ENCODE results near the gene AFAP1L1.

The AFAP1L1 gene

DNA sequence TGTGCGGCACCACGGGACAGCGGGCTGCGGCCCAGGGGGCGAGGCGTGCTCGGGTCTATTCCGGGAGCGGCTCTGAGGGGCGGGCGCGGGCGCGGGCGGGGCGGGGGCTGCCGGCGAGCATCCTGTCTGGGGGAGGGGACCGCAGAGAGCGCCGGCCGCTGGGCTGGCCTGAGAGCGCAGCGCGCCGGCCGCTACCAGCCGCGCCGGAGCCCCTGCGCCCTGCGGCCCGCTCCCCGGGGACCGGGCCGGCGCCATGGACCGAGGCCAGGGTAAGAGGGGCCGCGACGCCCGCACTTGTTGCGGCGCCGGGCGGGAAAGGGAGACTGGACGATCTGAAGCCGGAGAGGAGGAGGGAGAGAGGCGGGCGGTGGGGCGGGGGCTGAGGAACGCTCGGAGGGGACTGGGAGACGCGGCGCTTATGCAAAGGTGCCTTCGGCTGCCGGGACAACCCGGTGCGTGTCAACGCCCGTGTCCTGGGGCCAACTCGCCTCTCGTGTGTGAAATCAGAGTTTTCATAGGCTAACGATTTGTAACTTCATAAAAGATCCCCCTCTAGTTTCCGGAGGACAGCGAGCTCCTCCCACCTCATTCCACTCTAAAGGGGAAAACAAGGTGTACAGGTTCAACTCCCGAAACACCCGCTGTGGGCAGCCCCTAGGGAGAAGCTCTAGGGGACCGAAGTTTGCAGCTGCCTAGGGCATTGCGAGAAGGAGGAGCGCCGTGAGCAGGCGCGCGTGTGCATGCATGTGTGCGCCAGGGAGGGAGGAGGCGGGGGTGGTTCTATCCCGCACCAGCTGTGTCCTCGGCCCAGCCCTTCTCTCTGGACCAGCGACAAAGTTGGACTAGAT lies at the start of gene AFAP1L1:
TSS of gene AFAP1L1 (plus strand) at position 144 of the 848 bp plus-strand sequence. CDS start at position 254, 110 bp downstream.
- DNase-seq = no peak

- peak; percentile 73 for DNase-seq
Measured at GRCh38 chr5:149223081-149223848, 48.4 kb upstream of the AFAP1L1 start.

DNA sequence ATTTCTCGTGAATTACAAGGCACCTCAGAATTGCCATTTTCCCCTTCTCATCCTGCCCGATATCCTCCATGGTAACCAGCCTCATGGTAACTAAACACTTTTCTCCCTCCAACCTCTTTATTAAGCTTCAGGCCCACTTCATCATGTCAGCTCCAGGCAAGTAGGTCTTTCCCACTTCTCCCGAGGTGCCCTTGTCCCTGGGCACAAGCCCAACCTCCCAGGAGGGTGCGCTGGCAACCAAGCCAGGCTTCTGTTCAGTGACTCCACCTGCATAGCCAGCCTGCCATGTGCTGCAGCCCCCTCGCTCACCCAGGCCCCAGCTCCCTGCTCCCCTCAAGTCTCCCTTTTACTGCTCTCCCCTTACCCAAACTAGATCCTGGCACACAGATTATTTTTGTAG lies 47.4 kb upstream of the AFAP1L1 start:
- DNase-seq = no peak

DNA sequence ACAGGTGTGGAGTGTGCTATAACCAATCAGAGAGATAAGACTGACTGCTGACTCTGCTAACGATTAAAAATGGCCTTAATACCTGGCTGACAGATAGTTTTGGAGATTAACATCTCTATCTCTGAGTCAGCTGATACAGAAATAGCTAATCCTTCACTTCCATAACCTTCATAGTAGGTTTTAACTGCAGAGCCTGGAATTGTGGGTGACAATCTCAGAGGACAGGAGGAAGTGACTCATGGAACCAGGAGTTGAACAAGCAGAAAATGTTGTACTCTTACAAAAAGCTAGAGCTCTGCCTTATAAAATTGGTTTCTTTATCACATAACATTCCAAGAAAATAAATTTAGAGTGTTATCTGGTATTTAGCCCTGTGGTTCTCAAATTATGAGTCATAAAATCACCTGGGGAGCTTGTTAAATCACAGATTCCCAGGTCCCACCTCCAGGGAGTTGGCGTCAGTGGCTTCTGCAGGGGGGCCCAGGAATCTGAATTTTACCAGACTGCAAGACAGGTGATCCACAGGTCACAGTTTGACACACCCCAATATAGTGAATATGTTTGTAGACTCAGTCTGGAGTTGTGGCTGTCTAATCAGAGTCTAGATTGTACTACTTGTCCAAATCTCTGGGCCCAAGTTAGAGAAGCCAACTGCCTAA lies 44.4 kb upstream of the AFAP1L1 start:
- DNase-seq = peak; percentile 29

- peak; percentile 75 for DNase-seq
Measured at GRCh38 chr5:149228618-149229297, 42.9 kb upstream of the AFAP1L1 start.

DNA sequence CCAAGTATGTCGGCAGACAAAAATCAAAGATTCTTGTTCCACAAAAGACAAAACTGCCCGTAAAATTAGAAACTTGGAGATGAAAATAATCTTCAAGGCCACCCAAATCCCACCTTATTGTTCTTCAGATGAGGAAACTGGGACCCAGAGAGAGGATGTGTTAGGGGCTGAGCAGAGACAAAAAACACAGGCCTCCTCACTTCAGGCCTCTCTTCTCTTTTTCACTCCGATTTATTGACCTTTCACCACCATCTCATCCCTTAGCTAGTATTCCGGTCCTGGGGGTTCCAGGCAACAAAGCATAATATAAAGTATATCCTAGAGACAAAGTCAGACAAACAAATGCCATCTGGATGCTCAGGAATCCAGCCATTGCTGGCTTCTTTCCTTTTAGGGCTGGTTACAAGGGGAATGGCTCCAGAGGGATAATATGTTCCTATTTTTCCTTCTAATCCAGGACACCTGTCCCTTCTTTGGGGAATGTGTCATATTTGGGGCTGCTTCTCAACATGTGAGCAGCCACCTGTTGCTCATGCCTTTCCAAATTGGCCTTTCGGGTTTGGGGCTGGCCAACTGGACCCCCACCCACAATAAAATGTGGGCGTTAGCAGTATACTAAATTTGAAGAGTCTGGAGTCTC lies 42.2 kb upstream of the AFAP1L1 start:
- no peak for DNase-seq

DNA sequence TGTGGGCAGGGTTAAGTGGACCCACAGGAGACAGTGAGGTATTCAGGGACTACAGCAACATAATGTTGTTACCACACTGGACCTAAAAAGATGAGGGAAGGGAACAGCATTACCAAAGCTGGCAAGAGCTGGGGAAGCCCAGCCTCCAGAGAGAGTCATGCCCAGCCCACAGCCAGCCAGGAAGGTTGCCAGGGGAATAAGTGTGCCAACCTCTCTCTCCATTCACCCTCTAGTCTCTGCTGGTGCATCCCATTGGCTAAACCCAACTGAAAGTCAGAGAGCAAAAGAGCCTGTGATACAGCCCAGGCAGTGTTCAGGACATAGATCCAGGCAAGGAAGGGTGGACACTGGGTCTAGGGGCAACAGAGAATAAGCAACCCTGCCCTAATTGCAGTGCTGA lies 35.8 kb upstream of the AFAP1L1 start:
- DNase-seq = no peak

- DNase-seq = no peak
Measured at GRCh38 chr5:149237662-149238061, 34.0 kb upstream of the AFAP1L1 start.

DNA sequence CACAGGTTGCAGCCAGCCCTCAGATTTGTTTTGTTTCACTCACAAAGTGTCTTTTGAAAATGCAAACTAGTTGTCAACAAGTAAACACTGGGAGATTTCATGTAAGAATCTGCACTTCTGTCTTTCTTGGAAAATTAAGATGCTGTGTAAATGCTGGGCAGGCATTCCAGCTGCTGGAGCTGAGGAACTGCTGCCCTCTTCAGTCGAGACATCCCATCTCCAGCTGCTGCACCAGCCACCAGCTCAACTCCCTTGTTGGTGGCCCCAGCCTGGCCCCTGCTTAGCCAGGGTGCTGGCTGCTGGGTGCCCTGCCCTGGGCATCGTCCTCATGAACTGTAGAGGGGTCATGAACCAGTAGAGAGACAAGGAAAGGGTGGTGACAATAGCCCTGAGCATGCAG lies 33.1 kb upstream of the AFAP1L1 start:
- DNase-seq = no peak

- DNase-seq = no peak
Measured at GRCh38 chr5:149239917-149240316, 31.7 kb upstream of the AFAP1L1 start.

DNA sequence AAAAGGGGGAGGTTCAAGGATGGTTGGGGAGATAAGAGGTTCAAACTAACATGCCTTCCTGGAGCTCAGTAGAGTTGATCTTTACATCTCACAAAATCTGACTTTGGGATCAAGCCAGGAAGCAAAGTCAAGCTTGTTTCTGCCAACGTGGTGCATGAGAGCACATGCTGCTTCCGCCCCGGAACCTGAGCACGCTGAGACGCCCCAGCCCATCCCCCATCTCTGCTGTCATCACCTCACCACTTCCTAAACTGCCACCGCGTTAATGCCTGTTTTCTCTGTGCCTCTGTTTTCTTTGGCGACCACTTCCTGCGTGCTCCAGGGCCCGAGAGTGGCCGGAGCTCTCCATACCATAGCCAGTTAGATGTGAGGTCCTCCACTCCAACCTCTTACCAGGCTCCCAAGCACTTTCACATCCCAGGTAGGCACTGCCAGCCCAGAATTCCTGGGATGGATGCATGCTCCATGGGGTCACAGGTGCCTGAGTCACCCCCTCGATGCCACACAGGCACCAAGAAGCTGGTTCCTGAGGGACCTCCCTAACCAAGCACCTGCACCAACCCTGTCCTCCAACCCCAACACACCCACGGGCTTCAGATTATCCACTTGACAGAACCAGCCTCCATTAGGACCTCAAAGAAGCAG lies 31.2 kb upstream of the AFAP1L1 start:
- DNase-seq = no peak

- no peak for DNase-seq
Measured at GRCh38 chr5:149242339-149242738, 29.3 kb upstream of the AFAP1L1 start.

DNA sequence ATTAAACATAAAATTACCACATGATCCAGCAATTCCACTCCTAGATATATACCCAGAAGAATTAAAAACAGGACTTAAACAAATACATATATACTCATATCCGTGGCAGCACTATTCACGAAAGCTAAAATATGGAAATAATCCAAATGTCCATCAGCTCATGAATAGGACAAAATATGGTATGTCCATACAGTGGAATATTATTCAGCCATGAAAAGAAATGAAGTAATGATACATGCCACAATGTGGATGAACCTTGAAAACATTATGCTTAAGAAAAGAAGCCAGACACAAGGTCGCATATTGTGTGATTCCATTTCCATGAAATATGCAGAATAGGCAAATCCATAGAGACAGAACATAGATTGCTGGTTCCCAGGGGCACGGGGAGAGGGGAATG lies 24.8 kb upstream of the AFAP1L1 start:
- no peak for DNase-seq

DNA sequence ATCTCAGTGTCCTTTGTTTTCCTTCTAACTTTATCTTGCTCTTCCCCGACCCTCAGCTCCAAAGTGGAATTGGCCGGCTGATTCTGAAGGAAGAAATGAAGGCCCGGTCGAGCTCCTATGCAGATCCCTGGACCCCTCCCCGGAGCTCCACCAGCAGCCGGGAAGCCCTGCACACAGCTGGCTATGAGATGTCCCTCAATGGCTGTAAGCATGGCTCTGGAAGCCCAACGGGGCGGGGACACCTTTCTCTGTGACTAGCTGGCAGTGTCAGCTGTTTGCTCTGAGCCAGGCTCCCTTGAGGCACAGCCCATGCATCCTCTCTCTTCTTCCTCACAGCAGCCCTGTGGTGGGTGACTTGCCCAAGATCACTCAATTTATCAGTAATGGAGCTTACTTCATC lies 23.9 kb upstream of the AFAP1L1 start:
- no peak for DNase-seq

DNA sequence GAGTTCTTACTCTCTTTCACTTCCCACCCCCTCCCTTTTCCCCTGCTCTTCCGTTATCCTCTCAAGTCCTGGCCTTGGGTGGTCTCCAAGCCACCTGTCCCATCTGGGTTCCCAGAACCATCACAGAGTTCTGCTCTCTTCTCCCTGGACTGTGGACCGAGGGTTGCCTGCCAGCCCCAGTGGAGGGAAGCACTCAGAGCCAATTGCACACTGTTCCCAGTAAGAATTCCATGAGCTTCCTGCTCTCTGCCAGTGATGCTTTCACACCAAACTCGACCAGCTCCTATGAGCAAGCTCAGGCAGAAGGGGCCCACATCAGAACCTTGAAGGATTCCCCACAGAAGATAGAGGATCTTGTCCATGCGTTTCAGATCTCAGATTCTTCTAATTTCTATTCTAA lies 20.1 kb upstream of the AFAP1L1 start:
- no peak for DNase-seq

DNA sequence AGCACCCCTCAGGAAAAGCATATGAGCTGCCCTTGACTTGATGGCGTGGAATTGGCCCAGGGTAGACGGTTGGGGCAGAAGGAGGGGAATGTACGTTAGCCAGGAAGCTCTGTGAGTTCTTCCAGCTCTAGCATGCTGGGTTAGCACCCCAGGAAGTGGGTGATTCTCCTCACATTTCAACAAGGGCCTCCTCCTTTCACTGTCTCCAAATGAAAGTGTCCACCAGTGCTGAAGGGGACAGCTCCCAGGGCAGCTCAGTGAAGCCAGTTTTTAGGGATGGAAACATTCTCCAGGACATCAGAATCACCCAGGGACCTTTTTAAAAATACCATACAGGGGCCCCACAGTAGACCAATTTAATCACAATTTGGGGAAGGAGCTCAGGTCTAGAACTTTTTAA lies 17.2 kb upstream of the AFAP1L1 start:
- DNase-seq = no peak

GRCh38 chr5:149256451-149256850 lies 15.2 kb upstream of the AFAP1L1 start:
- DNase-seq = no peak

DNA sequence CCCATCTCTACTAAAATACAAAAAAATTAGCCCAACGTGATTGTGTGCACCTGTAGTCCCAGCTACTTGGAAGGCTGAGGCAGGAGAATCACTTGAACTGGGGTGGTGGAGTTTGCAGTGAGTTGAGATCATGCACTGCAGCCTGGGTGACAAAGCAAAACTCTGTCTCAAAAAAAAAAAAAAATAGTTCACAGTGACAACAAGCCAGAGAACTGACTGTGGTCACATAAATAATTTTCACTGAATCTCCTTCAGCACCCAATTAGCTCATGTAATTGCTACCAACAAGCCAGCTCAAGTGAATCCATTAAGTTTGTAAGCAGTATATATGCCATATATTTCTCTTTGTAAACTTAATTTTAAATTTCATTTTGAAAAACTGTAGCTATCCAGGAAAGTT lies 14.5 kb upstream of the AFAP1L1 start:
- DNase-seq = no peak

DNA sequence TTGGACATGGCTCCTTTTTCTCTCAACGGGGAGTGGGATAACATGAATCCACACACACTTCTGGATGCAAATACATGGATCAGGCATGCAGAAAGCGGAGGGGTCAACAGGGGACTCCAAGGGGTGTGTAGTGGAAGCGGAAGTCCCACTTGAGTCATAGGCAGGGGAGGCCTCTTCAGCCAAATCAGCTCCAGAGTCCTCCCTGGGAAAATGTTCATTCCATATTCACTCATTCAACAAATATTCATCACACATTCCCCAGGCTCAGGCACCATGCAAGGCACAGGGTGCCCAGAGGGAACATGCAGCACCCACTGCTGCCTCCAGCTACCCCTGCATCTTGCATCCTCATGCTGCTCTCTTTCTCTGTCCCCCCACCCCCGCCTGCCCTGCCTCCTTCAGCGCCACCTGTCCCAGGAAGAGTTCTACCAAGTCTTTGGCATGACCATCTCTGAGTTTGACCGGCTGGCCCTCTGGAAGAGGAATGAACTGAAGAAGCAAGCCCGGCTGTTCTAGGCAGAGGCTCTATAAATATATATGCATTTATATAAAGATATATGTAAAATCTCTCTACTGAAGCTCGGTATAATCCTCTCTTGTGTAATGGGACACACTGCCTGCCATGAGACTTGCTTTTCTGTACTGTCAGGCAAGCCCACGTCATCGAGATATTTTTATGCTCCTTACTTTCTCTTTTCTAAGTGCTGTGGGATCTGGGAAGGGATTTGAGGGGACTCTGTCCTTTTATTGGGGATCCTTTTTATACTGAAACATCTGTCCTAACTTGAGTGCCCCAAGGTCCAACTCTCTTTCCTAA lies 13.6 kb upstream of the AFAP1L1 start:
- DNase-seq = no peak

- no peak for DNase-seq
Measured at GRCh38 chr5:149260761-149261160, 10.9 kb upstream of the AFAP1L1 start.

DNA sequence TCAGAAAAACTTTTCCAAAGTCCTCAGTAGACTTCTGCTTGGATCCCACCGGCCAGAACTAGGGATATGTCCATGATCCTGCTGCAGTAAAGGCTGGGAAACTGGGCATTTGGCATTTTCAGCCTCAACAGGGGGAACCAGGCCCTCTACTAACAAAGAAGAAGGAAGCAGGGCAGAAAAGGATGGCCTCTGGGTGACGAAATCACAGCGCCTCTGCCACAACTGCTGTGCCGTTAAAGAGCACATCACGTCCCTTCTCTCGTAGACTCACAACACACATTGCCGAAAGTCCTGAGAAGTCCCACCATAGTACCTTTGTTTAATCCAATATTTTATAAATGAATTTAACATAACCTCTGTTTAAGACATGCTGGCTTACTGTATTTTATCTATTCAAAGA lies 10.4 kb upstream of the AFAP1L1 start:
- DNase-seq = peak; percentile 56
